Embryonic facial prominence (tissue), 1 donor: ENCODE data around the gene INSIG2.

Experiments used
- DNase-seq: peaks from one replicate; pipeline ENCODE4 v3.0.0-alpha.2; 2016; ENCODE audit errors: extremely low spot score

Gene INSIG2

GRCh38 chr2:118088051-118089024, at the start of gene INSIG2:
TSS of gene INSIG2 (plus strand) at chr2:118088471. CDS start at chr2:118096557, 8,086 bp downstream.
- peak; percentile 87 for DNase-seq

- DNase-seq: no peak
Measured at GRCh38 chr2:118040891-118041290, 47.4 kb upstream of the INSIG2 start.

DNA sequence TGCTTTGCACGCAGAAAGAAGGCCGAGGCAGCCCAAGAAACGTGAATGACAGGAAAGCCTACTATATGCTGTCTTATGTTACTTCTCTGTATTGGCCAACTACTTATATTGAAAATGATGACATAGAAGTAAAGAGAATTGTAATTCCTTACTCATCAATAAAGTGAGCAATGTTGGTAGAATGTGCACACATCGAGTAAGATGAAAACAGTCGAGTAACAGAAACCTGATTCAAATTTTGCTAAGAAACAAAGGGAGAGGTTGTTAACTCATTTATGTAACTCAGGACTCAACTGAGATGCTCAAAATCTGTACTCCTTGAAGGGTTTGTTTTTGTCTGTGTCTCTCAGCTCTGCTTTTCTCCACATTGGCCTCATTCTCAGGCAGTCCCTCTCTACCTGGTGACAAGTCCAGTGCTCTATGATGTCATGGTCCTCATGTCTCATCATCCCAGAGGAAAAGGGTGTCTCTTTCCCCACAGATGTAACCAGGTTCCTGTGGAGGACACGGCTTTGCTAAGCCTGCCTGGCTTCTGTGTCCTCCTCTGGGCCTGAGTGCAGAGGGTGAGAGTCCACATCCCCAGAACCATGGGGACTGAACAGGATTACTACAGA, 44.1 kb upstream of the INSIG2 start:
- no peak for DNase-seq

DNA sequence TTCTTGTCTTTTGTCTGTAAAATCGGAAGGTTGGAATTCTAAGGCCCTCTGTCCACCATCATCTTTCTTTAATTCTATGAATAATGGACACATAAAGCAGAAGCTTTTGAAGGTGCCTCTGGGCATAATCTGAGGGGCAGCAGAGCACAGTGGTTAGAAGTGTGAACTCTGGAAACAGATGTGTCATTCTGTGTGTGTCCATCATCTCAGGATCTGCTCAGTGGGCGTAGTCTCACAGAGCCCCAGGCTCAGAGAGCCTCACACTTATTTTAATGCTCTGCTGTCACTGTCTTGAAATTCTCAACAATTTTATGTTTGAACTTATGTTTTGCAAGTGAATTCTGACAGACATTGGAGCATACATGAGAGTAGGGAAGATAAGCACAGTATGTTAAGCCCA, 43.4 kb upstream of the INSIG2 start:
- DNase-seq: no peak

- no peak for DNase-seq
Measured at GRCh38 chr2:118045286-118045685, 43.0 kb upstream of the INSIG2 start.

GRCh38 chr2:118046634-118047210, 41.5 kb upstream of the INSIG2 start:
- peak; percentile 49 for DNase-seq

- DNase-seq: no peak
Measured at GRCh38 chr2:118047380-118047826, 40.9 kb upstream of the INSIG2 start.

DNA sequence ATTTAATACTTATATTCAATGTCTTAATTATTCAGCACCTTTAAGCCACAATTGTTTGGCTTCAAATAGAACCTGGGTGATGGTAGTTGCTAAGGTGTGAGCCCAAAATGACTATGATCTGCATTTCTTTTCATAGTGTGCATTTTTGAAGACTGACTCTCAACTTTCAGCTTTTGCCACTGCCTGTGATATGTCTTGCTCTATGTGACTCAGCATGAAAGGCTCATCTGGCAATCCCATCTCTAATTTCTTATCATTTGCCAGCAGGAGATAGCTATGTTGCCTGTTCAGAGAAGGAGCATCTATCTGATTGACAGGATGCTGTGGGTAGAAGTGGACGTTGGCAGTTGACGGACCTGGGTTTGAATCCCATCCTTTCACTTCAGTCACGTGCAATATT, 39.9 kb upstream of the INSIG2 start:
- no peak for DNase-seq

DNA sequence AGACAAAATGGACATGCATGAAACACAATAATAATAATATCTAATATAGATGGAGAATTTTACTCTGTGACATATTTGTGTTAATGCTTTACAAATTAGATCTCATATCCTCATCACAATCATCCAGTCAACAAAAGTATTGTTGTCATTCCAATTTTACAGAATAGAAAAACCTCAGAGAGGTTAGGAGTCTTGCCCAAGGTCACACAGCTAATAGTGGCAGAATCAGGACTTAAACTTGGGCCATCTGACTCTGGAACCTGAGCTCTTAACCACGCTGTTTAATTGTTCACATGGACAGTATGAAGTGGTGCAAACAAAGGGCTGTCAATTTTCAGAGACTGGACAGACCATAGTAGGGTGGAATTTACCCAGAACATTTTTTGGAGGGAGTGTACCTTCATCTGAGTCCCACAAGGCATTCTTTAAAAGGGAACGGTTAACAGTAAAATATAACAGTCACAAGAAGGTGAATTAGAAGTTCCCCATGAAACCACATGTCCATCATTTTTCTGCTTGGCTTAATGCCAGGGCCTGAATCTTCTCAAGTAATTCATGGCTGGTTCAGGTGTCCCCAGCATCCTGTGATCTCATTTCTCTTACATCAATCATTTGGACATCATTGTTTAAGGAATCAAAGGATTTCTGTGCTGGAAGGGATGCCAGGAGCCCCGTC, 39.0 kb upstream of the INSIG2 start:
- no peak for DNase-seq

DNA sequence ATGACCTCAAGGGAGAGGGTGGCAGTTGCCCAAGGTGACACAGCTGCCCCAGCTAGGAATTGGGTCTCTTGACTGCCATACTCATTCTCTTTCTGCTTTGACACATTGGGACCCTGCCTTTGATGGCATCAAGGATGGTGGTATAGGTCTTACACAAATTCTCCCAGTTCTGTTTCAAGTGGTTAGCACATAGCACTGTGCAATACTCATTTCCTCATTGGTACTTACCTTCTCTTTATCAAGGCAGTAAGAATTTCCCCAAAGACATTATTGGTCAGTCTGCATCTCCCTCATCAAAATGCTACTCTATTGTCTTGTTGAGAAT, 38.5 kb upstream of the INSIG2 start:
- no peak for DNase-seq

- DNase-seq: no peak
Measured at GRCh38 chr2:118050386-118050785, 37.9 kb upstream of the INSIG2 start.

- no peak for DNase-seq
Measured at GRCh38 chr2:118050974-118051373, 37.3 kb upstream of the INSIG2 start.

DNA sequence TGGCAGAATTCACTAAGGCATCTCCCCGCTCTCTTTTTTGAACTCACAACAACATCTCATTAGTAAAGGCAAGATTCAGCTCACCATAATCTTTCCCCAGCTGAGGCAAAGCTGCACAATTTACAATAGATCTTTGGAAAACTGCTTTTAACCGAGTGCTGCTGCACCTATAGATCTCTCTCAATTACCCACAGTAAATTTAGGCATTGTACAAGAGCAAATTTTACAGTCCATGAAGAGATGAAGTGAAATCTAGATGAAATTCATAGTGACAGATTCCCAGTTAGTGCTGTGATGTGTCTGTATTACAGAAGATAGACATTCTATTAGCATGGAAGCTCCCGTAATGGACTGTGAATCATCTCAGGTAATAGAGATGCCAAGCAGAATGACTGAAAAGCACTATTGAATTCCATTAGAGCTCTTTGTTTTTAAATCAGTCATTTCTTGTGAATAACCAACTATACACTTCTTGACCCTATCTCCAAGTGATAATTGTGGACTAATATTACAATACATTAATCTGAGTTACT, 36.4 kb upstream of the INSIG2 start:
- DNase-seq: no peak

DNA sequence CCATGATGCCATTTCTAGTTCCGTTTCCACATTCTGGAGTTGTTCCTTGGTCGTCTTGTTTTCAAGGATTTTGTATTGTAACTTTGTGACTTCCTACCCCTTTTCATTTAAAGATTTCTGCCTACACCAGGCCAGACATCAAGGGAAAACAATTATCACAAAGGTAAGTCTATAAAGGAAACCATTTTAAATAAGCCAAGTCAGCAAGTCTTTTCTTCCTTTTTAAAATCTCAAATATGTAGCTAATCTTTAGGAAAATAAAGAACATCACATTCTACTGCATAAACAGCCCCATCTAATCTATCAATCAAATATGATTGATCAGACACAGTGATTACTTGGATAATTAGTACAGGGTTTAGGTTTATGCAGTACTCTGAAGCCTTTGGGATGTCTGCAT, 35.8 kb upstream of the INSIG2 start:
- no peak for DNase-seq

DNA sequence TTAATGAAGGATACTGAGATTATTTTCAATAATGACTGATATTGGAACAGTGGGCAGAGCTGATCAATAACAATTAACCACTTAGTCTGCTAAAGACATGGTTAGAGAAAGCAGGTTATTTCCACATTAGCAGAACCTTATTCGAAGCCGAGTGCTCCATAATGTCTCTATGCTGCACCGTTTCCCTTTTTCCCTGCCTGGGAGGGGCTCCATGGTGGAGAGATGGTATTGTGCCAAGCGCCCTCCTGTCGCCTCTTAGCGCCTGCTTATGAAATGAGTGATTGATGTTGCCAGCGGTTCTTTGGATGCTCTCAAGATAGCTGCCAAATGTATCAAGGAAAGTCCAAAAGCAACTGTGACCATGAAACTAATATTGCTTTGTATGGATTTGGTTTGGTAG, 34.6 kb upstream of the INSIG2 start:
- no peak for DNase-seq

GRCh38 chr2:118054213-118055008, 33.9 kb upstream of the INSIG2 start:
- DNase-seq: no peak

GRCh38 chr2:118055512-118056164, 32.6 kb upstream of the INSIG2 start:
- DNase-seq: no peak

DNA sequence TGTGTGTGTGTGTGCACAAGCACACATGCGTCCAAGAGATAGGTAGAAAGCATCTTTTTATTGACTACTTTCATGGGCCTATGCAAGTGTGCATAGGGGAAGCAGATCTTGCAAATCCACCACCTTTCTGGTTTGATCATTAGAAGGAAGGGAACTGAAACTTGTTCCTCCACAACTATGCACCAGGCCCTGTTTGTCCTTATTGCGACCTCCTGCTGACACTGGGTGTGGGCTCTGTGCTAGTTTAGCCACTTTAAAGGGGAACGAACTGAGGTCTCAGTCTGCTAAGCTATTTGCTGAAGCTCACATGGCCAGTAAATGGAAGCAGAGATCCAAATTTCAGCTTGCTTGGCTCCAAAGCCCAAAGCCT, 32.1 kb upstream of the INSIG2 start:
- DNase-seq: no peak

GRCh38 chr2:118056801-118057200, 31.5 kb upstream of the INSIG2 start:
- no peak for DNase-seq

- no peak for DNase-seq
Measured at GRCh38 chr2:118058951-118059350, 29.3 kb upstream of the INSIG2 start.
